ENCODE data around the gene PUS7. TPM values are rescaled to one million over a fixed set of nuclear protein-coding genes. Genes with fewer than 3 reads are reported as not detected.
A peak's percentile ranks its signal among the peaks of the same experiment; 100 is the strongest.
"Not testable (repeated sequence)": the region's sequence is repeated elsewhere in the genome, so short reads cannot be mapped to it uniquely, and the experiment has no call there.

Gene PUS7
- total and polyA plus RNA-seq, 2 of the 4 experiments (the other 2 are of a cell fraction): 11.7 to 17.0 TPM

GRCh38 chr7:105450870-105451269 is 71.2 kb downstream of the PUS7 start:
- H4K8ac ChIP-seq (ENCODE audit: low read depth in 2 of 2, low read length in 2 of 2); H2BK20ac ChIP-seq (ENCODE audit: low read depth, low read length); dilution Hi-C loops (cut with HindIII; ENCODE audit: low sequenced_read_pairs, unreplicated experiment); H3K4me3 ChIP-seq (ENCODE audit: insufficient read depth, low read depth, low read length); BruUV-seq (replicated peaks); H4K5ac ChIP-seq (ENCODE audit: low read depth, low read length); H3K4me2 ChIP-seq (ENCODE audit: low read depth, low read length); CTCF ChIA-PET; H3K9ac ChIP-seq (ENCODE audit: low read depth, low read length); H2AFZ ChIP-seq (replicated peaks; ENCODE audit: low read length, poor library complexity); H3K23ac ChIP-seq (ENCODE audit: low read depth, low read length); H3K4me1 ChIP-seq (ENCODE audit: control insufficient read depth, insufficient read depth, low read length); H3K56ac ChIP-seq (ENCODE audit: extremely low read depth, insufficient read depth, low read length); intact Hi-C loops (cut with micrococcal nuclease); H3K14ac ChIP-seq (replicated peaks; ENCODE audit: low read depth, low read length); H2AK5ac ChIP-seq (ENCODE audit: low read depth, low read length); H2BK5ac ChIP-seq (ENCODE audit: low read depth, low read length, poor library complexity, severe bottlenecking); H3K9me1 ChIP-seq (ENCODE audit: insufficient read depth, low read length); H2BK120ac ChIP-seq (ENCODE audit: low read depth, low read length); H2AK9ac ChIP-seq (replicated peaks; ENCODE audit: low read depth, low read length, poor library complexity); POLR2A ChIA-PET (ENCODE audit: unreplicated experiment); H4K91ac ChIP-seq (ENCODE audit: insufficient read depth, low read depth, low read length); DNase-seq; H3K4ac ChIP-seq (ENCODE audit: low read depth, low read length); in situ Hi-C loops (cut with MboI; ENCODE audit: low sequenced_read_pairs); H3K9me3 ChIP-seq (ENCODE audit: control insufficient read depth, insufficient read depth, low read length); H3K36me3 ChIP-seq (ENCODE audit: control insufficient read depth, insufficient read depth, low read length); H4K20me1 ChIP-seq (ENCODE audit: insufficient read depth, low read length); H3K79me1 ChIP-seq (ENCODE audit: low read depth in 1 of 2, low read length in 2 of 2); H3K27ac ChIP-seq (ENCODE audit: insufficient read depth, low read length); H3K18ac ChIP-seq (ENCODE audit: low read depth, low read length); H2BK15ac ChIP-seq (ENCODE audit: low read depth, low read length); ATAC-seq (ENCODE audit: low read depth); H3K27me3 ChIP-seq (ENCODE audit: control insufficient read depth, insufficient read depth, low read length): not testable (repeated sequence)
- no CpG with 5 or more reads among the region's 5 CpGs for WGBS, 2 experiments (ENCODE audit: extremely low coverage in 2 of 2, insufficient read length in 1 of 2)
- peak; percentile 92 for TF ChIP-seq CEBPB (IDR thresholded peaks at IDR 0.05; ENCODE audit: low read depth, low read length)
